GM12892 (cell line): Measurements from ENCODE around the gene GADD45G.

Experiments
- DNase-seq: peaks from one replicate; pipeline ENCODE4 v3.0.0; 2011; ENCODE audit not compliant: insufficient read length
- FAIRE-seq: peaks from 2 replicates; lab custom pipeline; 2011; peaks lifted over from hg19 to GRCh38; lab: Jason Lieb, UNC
- POLR2A ChIP-seq: IDR thresholded peaks from 2 replicates; pipeline ENCODE4 v1.6.1; 2011; ENCODE audit warnings: low read depth, low read length, control low read depth
- POLR2AphosphoS5 ChIP-seq: IDR thresholded peaks from 2 replicates; pipeline ENCODE4 v1.6.1; 2011; ENCODE audit warnings: low read depth, low read length, control low read depth
- TAF1 ChIP-seq: IDR thresholded peaks from 2 replicates; pipeline ENCODE4 v1.6.1; 2011; ENCODE audit warnings: low read depth, mild to moderate bottlenecking, control low read depth, low read length, borderline replicate concordance

Gene GADD45G

DNA sequence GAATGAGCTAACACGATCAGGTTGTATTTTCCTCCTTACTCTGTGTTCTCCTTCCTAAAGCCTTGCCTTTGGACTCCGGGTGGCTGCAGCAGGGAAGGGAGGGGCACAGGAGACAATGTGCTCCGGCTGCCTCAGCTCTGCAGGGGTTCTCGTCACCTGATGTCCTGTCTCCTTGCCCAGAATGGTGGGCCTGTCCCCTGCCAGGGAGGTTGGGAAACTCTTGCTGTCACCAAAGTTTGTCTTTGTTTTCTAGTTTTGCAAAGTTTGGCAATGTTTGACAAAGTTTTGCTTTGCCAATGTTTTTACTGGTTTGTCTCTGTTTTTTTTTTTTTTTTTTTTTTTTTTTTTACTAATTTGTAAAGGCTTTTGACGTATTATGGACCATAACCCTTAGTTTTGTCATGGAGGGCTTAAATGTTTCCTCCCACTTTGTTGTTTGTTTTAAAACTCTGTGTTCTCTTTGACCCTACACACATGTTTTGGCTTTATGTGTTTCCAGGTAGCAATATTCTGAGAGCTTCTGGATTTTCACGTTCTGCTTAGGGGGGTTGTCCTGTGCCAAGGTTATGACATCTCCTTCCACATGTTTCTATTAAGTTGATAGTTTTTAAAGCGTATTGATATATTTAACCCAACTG, 49.3 kb downstream of the GADD45G start:
- no peak for FAIRE-seq
- DNase-seq, result no peak
- no peak for TF ChIP-seq TAF1
- no peak for TF ChIP-seq POLR2AphosphoS5
- TF ChIP-seq POLR2A, result no peak

DNA sequence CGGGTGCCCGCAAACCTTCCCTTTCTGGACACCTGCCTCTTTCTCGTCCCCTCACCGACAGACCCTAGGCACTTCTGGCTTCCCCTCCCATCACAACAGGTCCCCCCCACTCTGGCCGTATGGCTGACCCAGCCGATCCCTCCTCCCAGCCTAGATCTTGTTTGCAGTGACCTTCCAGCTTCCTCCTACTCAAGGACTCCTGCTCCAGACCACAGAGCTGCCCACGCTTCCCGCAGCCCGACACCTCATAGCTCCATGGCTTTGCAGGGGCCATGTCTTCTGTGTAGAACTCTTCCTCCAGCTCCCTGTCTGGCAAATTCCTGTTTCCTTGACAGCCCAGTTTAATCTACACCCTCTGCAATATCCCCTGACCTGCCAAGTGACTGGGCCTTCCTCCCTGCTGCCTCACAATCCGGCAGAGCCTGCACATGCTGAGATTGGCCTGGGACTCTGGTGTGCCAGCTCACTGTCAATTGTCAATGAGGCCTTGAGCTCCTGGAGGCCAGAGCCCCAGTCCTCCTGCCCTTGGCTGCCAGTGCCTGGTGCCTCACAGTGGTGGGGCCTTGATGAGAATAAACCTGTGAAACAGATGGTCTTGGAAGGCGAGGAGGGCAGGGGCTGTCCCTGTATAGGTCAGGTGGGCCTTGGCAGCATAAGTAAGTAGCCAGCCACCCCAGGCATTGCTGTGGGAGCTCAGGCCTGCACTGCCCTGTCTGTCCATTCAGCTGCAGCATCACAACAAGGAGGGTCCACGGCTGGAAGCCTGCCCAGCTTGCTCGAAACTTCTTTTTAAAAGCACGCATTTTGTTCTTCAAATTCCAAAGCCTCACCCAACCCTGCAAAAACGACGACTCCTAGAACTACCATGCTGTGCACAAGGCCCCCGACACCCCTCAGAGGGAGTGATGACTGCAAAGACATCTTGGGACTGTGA, 50.5 kb downstream of the GADD45G start:
- FAIRE-seq (peak; percentile 14), DNase-seq (no peak)
- TF ChIP-seq POLR2A (no peak), POLR2AphosphoS5 (no peak), TAF1 (no peak)
